ENCODE results near the gene RMI1.
"Not testable (repeated sequence)": the region's sequence is repeated elsewhere in the genome, so short reads cannot be mapped to it uniquely, and the experiment has no call there.

RMI1 gene

GRCh38 chr9:83980395-83981125 is at the start of gene RMI1:
TSS of gene RMI1 (plus strand) at chr9:83980805. CDS start at chr9:84000987, 20,182 bp downstream.
- DNase-seq: peak; percentile 88 to 95

DNA sequence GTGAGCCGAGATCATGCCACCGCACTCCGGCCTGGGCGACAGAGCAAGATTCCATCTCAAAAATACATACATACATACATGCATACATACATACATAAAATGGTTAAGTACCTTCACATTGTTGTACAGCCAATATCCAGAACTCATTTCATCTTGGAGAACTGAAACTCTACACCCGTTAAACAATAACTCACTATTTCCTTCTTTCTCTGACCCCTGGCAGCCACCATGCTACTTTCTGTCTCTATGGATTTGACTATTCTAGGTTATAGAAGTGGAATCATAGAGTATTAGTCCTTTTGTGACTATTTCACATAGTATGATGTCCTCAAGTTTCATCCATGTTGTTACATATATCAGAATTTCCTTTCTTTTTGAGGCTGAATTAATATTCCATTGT is 49.7 kb upstream of the RMI1 start:
- no peak for DNase-seq

DNA sequence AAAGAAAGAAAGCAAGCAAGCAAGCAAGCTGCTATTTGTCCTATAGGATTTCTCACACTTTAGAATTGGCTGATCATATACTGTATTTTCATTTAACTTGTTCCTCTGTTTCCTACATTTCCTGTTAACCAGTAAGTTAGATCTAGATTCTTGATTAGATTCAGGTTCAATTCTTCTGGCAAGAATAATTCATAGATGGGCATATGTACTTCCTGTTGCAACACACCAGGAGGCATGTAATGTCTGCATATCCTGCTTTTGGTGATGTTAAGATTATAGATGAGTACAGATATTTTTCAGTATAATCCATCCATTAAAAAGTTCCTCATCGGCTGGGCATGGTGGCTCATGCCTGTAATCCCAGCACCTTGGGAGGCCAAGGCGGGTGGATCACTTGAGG is 48.6 kb upstream of the RMI1 start:
- DNase-seq: no peak

DNA sequence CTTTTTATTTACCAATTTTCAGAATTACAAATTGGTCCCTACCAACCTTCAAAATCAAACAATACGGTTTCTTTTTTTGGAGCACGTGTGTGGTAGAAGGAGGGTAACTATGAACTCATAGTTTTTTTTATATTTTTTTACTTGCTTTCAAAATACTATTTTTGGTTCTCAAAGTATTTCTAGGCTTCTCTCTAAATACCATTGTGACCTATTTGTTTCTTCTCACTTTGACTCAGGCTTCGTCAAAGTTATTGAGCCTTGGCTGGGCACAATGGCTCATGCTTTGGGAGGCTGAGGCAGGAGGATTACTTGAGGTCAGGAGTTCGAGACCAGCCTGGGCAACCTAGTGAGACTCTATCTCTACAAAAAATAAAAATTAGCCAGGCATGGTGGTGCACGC is 47.8 kb upstream of the RMI1 start:
- DNase-seq: no peak

GRCh38 chr9:83933790-83934189 is 46.8 kb upstream of the RMI1 start:
- DNase-seq: no peak

- DNase-seq: no peak
These were observed 45.9 kb upstream of the RMI1 start for GRCh38 chr9:83934569-83935275.

GRCh38 chr9:83935276-83935935 is 45.2 kb upstream of the RMI1 start:
- DNase-seq: no peak

- no peak for DNase-seq
These were observed 44.1 kb upstream of the RMI1 start for GRCh38 chr9:83936523-83936922.

GRCh38 chr9:83937861-83938455 is 42.6 kb upstream of the RMI1 start:
- peak in 1 of 2 experiments; percentile 12 for DNase-seq

DNA sequence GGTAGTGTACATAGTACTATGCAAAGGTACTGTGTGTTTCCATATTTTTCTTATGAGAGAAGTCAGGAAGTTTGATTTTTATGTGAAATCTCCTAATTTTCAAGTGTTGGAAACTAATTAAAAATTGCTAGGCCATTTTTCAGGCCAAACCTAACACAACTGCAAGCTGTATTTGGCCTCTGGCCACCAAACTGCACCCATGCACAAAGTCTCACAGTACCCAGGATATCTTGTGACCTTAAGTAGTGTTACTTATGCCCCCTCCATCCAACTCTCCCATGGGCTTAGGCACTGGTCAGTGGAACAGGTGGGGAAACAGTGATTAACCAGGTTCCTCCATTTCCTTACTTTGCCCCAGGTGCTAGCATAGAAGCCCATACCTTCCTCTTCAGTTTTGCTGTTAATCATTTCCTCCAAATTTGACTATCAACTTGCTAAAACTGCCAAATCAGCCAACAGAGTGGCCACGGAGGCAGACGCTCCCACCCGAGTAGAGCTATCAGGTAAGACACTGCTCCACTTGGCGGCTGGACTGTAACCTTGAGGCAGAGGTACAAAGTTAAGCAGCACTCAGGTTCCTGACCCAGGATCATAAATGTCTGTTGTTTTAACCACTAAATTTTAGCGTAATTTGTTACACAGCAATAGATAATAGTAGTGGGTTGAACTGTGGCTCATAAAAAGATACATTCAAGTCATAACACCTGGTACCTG is 39.9 kb upstream of the RMI1 start:
- no peak for DNase-seq

DNA sequence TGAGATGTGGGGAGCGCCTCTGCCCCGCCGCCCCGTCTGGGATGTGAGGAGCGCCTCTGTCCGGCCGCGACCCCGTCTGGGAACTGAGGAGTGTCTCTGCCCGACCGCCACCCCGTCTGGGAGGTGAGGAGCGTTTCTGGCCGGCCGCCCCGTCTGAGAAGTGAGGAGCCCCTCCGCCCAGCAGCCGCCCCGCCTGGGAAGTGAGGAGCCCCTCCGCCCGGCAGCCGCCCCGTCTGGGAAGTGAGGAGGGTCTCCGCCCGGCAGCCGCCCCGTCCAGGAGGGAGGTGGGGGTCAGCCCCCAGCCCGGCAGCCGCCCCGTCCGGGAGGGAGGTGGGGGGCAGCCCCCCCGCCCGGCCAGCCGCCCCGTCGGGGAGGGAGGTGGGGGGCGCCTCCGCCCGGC is 32.5 kb upstream of the RMI1 start:
- not testable (repeated sequence) for DNase-seq

DNA sequence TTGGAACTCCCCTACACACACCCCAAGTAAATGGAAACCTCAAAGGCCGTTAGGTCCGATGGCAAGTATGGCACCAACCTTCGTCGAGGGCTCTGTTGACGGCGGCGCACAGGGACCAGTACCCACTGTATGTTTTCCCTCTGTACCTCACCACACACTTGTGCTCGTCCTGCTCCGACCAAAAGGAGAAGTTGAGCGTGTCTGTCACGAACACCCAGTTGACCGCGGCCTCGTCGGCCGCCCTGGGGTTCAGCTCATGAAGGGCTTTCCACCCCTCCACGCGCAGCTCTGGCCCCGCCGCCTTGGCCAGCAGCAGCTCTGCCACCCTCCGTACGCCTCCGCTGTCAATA is 24.5 kb upstream of the RMI1 start:
- DNase-seq: no peak

- no peak for DNase-seq
These were observed 24.0 kb upstream of the RMI1 start for GRCh38 chr9:83956436-83957247.

- no peak for DNase-seq
These were observed 23.4 kb upstream of the RMI1 start for GRCh38 chr9:83957248-83957513.

DNA sequence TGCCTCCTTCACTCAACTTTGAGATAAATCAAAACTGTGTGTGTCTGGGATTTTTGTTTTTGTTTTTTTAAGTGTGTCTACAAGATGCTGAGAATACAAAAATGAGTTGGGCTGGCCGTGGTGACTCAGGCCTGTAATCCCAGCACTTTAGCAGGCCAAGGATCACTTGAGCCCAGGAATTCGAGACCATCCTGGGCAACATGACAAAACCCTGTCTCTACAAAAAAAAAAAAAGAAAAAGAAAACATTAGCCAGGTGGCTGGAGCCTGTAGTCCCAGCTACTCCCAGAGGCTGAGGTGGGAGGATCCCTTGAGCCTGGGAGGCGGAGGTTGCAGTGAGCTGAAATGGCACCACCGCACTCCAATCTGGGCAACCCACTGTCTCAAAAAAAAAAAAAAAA is 21.5 kb upstream of the RMI1 start:
- no peak for DNase-seq

- no peak for DNase-seq
These were observed 19.6 kb upstream of the RMI1 start for GRCh38 chr9:83960991-83961390.

GRCh38 chr9:83962165-83962564 is 18.4 kb upstream of the RMI1 start:
- DNase-seq: no peak

- no peak for DNase-seq
These were observed 15.6 kb upstream of the RMI1 start for GRCh38 chr9:83964973-83965349.

DNA sequence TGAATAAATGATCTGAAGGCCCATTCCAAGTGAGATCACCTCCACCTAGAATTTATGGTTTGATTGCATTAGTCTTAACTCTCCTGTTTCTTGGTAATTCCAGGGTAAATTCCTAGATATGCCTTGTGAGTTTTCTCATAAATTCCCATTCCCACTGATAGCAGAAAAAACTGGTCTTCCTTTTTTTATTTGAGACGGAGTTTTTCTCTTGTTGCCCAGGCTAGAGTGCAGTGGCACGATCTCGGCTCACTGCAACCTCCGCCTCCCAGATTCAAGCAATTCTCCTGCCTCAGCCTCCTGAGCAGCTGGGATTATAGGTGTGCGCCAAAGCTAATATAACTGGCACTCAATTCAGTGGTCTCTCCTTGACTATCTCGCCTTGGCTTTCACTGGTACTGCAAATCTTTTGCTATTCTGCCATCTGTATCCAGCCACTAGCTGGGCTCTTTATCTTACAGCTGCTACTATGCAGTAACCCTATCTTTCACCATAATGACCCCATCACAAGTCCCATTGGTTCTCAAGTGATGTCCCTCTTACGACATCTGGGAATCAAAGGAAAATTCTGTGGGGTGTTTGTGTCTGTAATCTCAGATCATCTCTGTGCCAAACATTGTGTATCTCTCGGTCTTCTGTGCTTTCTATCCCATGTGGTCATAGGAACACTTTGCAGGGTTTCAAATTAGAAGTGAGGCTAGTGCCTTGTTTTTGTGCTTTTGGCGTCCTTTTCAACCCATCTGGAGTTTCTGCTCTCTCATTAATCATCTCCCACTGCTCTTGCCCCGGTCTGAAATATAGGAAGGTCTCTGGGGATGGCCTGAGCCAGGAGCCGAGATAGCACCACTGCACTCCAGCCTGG is 15.0 kb upstream of the RMI1 start:
- no peak for DNase-seq

DNA sequence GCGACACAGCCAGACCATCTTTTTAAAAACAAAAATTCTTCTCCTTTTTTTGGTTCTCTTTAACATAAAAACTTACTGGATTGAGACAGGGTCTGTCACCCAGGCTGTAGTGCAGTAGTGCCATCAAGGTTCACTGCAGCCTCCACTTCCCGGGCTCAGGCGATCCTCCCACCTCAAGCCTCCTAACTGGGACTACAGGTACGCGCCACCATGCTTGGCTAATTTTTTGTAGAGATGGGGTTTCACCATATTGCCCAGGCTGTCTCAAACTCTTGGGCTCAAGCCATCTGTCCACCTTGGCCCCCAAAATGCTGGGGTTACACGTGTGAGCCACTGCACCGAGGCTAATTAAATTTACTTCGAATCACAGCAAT is 14.4 kb upstream of the RMI1 start:
- DNase-seq: no peak

DNA sequence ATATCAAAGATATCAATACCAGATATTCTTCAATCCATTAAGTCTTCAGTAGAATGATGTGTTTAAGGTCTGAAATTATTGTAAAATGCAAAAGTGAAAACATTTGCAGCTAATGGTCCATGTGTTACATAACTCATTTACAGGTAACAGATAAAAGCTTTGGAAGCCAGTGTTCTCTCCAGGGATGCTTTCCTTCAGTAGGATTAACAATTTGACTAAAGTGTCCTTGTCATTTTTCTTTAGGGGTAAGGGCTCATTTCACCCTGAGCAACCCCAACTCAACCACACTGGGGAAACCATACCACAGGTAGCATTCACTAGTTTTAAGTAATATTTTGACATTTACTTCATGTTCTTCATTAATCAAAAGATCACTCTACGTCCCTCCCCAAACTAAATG is 13.5 kb upstream of the RMI1 start:
- no peak for DNase-seq

GRCh38 chr9:83969602-83970001 is 11.0 kb upstream of the RMI1 start:
- DNase-seq: no peak
